Keratinocyte (primary cell): ENCODE results near the gene LRRC15. TPM values are rescaled to one million over a fixed set of nuclear protein-coding genes. Genes with fewer than 3 reads are reported as not detected.

Experiments used
- DNase-seq: peaks from one replicate; pipeline ENCODE4 v3.0.0-alpha.2; 2011; ENCODE audit warnings: low read depth, missing footprints, low spot score
- FAIRE-seq: peaks from 2 replicates; lab custom pipeline; 2011; peaks lifted over from hg19 to GRCh38; lab: Jason Lieb, UNC
- H2AFZ ChIP-seq: 2 replicates; pipeline ENCODE4 v1.6.0; 2012; ENCODE audit warnings: low read length, control low read depth, inconsistent platforms; ENCODE audit not compliant: control insufficient read depth
- H3K27ac ChIP-seq: 2 replicates; pipeline ENCODE4 v1.5.1; 2011; ENCODE audit warnings: low read length; ENCODE audit not compliant: control insufficient read depth, insufficient read depth
- H3K27me3 ChIP-seq: 3 replicates; pipeline ENCODE4 v1.6.0; 2011; ENCODE audit warnings: low read length; ENCODE audit not compliant: control insufficient read depth, insufficient read depth; ENCODE audit errors: extremely low read depth
- H3K36me3 ChIP-seq, 2 experiments: 2 replicates in 1 of 2; 3 replicates in 1 of 2; pipeline ENCODE4 v1.5.1; 2011; ENCODE audit warnings: low read length in 2 of 2, mild to moderate bottlenecking in 1 of 2; ENCODE audit not compliant: control insufficient read depth in 2 of 2, insufficient read depth in 2 of 2; ENCODE audit errors: extremely low read depth in 1 of 2
- H3K4me1 ChIP-seq: 3 replicates; pipeline ENCODE4 v1.5.1; 2011; ENCODE audit warnings: low read length; ENCODE audit not compliant: control insufficient read depth, insufficient read depth; ENCODE audit errors: extremely low read depth
- H3K4me2 ChIP-seq: 3 replicates; pipeline ENCODE4 v1.6.0; 2011; ENCODE audit warnings: low read depth, low read length; ENCODE audit not compliant: control insufficient read depth, insufficient read depth; ENCODE audit errors: extremely low read depth
- H3K4me3 ChIP-seq, 3 experiments: fragments of 200-600 bp in 1 of 3; sonication (generic) in 1 of 3; 2 replicates in 2 of 3; 3 replicates in 1 of 3; pipeline ENCODE4 v1.5.1; 2011 to 2016; ENCODE audit warnings: low read length in 3 of 3, mild to moderate bottlenecking in 3 of 3, control low read depth in 2 of 3, inconsistent platforms in 1 of 3, low read depth in 1 of 3, mixed read lengths in 1 of 3, mixed run types in 1 of 3, moderate library complexity in 1 of 3; ENCODE audit not compliant: control insufficient read depth in 2 of 3, insufficient read depth in 2 of 3; ENCODE audit errors: extremely low read depth in 1 of 3
- H3K79me2 ChIP-seq: 2 replicates; pipeline ENCODE4 v1.6.0; 2012; ENCODE audit warnings: low read length; ENCODE audit not compliant: control insufficient read depth, insufficient read depth
- H3K9ac ChIP-seq: 3 replicates; pipeline ENCODE4 v1.6.0; 2011; ENCODE audit warnings: low read length; ENCODE audit not compliant: control insufficient read depth, insufficient read depth; ENCODE audit errors: extremely low read depth
- H3K9me1 ChIP-seq: 3 replicates; pipeline ENCODE4 v1.6.0; 2011; ENCODE audit warnings: low read length; ENCODE audit not compliant: control insufficient read depth, insufficient read depth; ENCODE audit errors: extremely low read depth
- H3K9me3 ChIP-seq: 2 replicates; pipeline ENCODE4 v1.5.1; 2012; ENCODE audit warnings: low read depth, low read length; ENCODE audit not compliant: control insufficient read depth
- H4K20me1 ChIP-seq: 3 replicates; pipeline ENCODE4 v1.6.0; 2011; ENCODE audit warnings: low read length; ENCODE audit not compliant: control insufficient read depth, insufficient read depth; ENCODE audit errors: extremely low read depth
- CTCF ChIP-seq, 3 experiments: IDR thresholded peaks in 1 of 3; conservative IDR thresholded peaks in 1 of 3; optimal IDR thresholded peaks in 1 of 3; 2 replicates in 2 of 3; 3 replicates in 1 of 3; pipeline versions ENCODE3 to v1.5.1; 2011; ENCODE audit warnings: low read length in 3 of 3, mild to moderate bottlenecking in 3 of 3, moderate library complexity in 2 of 3, control low read depth in 1 of 3, inconsistent platforms in 1 of 3; ENCODE audit not compliant: insufficient read depth in 2 of 3; ENCODE audit errors: extremely low read depth in 1 of 3
- EZH2 ChIP-seq: IDR thresholded peaks from one replicate; pipeline ENCODE4 v1.6.1; 2012; ENCODE audit warnings: inconsistent platforms, mild to moderate bottlenecking, low read length, moderate library complexity
- dilution Hi-C: fragments of 300-500 bp; cut with MboI; formaldehyde crosslinking; loops from one replicate; pipeline ENCODE4 v1.7.0; 2020; ENCODE audit warnings: low sequenced_read_pairs; ENCODE audit not compliant: extremely low pct_ligation_motif_present
- polyA plus RNA-seq, 5 experiments: library from polyadenylated mRNA; depleted of rRNA in 3 of 5; stranded (reverse) in 3 of 5; stranded (forward) in 1 of 5; unstranded in 1 of 5; fragments of >200 nt; gene quantifications; 1 replicate in 1 of 5; 2 replicates in 3 of 5; 3 replicates in 1 of 5; pipeline versions ENCODE4 v1.2.1 to v1.2.3, GENCODE V29; 2011 to 2012; ENCODE audit warnings: missing spikeins in 2 of 5, low read depth in 1 of 5, low replicate concordance in 1 of 5

The LRRC15 gene
- polyA plus RNA-seq, 1 donor (not counting 4 experiments of a cell fraction or from before 2014, with no cell fraction given), result not detected

GRCh38 chr3:194376241-194376560, 6.7 kb upstream of the LRRC15 start:
- Histone ChIP-seq H4K20me1 (no peaks in the 10 kb centered on the region), H3K27me3 (peaks cover 10% of the 10 kb centered on the region), H3K9ac (no peak overlapping the region), H3K9me3 (no peaks in the 10 kb centered on the region), H3K9me1 (no peaks in the 10 kb centered on the region), H3K36me3 (no peaks in the 10 kb centered on the region), H3K4me2 (no peak overlapping the region), H3K4me3 (no peak overlapping the region), H2AFZ (no peak overlapping the region), H3K4me1 (no peaks in the 10 kb centered on the region), H3K27ac (no peak overlapping the region), H3K79me2 (no peaks in the 10 kb centered on the region)
- FAIRE-seq, result no peak
- TF ChIP-seq CTCF (optimal IDR thresholded peaks at IDR 0.05 in 1 of 3, IDR thresholded peaks at IDR 0.05 in 1 of 3, conservative IDR thresholded peaks at IDR 0.05 in 1 of 3; ENCODE audit: extremely low read depth in 1 of 3, insufficient read depth in 2 of 3, low read length in 3 of 3) (no peak), EZH2 (no peak)
- dilution Hi-C loops, result no loop called here
- DNase-seq, result no peak

DNA sequence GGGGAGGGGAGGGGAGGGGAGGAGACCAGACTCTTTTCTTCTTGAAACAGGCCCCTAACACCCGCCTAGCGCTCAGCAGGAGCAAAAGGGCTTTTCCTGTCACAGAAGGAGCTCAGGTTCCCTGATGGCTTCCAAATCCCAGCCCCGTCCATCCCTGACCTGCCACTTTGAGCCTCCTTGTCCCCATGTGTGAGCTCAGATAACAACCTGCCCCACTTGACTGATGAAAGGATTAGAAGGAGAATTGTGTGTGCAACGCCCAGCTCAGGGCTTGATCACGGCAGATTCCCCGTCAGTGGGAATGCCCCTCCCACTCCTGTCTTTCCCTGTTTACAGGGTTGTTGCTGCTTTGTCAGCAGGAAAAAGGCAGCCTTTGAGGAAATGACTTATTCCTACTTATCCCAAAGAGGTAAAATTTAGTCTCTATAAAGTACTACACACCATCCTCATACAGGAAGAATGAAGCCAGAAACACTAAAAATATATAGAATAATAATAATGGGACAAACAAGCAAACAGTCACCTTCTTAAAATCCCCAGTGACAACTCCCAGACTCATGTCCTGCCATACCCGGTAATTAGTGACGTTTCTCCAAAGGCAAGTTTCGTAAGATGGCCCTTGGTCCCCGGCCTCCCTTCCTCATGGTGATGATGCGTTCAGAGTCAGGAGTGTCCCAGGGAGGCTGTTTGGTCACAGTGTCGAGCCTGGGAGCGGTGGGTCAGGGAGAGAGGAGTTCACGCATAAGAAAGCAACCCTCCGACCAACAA, 6.1 kb upstream of the LRRC15 start:
- FAIRE-seq (no peak), DNase-seq (no peak)
- Histone ChIP-seq H3K79me2 (no peaks in the 10 kb centered on the region), H3K4me3 (no peak overlapping the region), H3K27me3 (peaks cover 12% of the 10 kb centered on the region), H3K4me2 (no peak overlapping the region), H3K9ac (no peak overlapping the region), H3K36me3 (no peaks in the 10 kb centered on the region), H3K9me3 (no peaks in the 10 kb centered on the region), H3K27ac (no peak overlapping the region), H3K4me1 (no peaks in the 10 kb centered on the region), H2AFZ (no peak overlapping the region), H3K9me1 (no peaks in the 10 kb centered on the region), H4K20me1 (no peaks in the 10 kb centered on the region)
- dilution Hi-C loops, result no loop called here
- TF ChIP-seq CTCF (optimal IDR thresholded peaks at IDR 0.05 in 1 of 3, IDR thresholded peaks at IDR 0.05 in 1 of 3, conservative IDR thresholded peaks at IDR 0.05 in 1 of 3; ENCODE audit: extremely low read depth in 1 of 3, insufficient read depth in 2 of 3, low read length in 3 of 3) (no peak), EZH2 (no peak)
